ENCODE results near the gene MCRIP2. TPM values are rescaled to one million over a fixed set of nuclear protein-coding genes. Genes with fewer than 3 reads are reported as not detected.
A peak's percentile ranks its signal among the peaks of the same experiment; 100 is the strongest.

MCRIP2 gene
- total RNA-seq, 1 donor from 2014 or later = 40.4 TPM

DNA sequence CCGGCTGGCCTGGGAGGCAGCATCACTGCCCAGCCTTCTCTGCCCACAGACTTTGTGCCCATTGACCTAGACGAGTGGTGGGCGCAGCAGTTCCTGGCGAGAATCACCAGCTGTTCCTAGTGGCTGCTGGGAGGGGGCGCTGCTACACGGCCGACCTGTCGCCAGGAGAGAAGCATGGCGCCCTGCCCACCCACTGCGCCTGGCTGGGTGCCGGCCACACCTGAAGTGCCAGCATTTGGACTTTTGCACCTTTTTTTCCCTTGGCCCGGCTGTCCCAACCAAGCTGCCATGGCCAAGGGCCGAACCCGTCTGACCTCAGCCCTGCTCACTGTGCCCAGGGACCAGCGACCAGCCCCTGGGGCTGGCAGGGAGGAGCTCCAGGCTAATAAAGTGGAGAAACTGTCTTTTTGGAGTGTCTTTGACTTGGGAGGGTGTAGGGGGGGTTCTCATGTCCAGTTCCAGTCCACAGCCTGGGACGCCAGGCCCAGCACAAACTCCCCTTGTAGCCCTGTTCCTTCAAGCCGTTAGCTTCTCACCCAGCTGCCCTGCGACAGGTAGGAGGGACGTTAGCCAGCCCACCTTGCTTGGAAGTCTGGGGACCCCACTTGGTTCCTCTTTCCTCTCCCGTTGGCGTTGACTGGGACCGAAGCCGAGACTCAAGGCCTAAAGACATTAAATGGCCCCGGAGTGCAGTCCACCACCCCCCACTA is 6.6 kb downstream of the MCRIP2 start:
- DNase-seq (ENCODE audit: low spot score) = no peak

DNA sequence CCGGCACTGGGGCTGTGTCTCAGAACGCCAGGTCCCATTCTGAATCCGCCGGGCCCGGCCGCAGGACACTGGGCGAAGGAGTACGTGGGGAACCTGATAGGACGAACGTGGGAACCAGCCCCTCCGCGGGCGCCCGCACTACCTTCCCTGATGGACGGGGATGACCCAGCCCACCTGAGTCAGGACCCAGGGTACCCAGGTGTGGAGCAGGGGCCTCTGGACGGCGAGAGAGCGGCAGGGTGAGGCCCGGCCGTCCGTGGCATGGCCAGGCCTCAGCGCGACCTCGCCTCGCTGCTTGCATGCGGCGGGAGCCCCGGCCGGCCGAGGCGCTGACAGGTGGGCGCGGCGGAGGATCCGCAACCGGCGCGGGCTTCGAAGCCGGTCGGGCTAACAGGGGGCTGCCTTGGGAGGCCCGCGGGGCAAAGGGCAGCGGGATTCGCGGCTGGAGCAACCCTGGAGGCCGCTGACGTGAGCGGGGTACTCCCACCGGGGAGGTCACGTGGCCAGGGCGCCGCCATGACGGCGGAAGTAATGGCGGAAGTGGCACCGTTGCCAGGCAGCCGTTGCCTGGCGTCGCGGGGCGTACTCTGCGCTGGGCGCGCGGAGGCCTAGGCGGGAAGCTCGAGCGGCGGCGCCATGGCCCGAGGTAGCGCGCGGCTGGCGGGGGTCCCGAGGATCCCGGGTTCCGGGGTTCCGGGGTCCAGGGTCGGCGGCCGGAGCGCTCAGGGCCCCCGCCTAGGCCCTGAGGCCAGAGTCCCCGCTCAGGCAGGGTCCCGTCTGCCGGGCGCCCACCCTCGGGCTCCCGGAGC is 7.4 kb downstream of the MCRIP2 start, which contains the start of gene WDR90:
WDR90 (plus strand) TSS at position 585 of the 809 bp plus-strand sequence; CDS start at position 637, 52 bp downstream.
- peak; percentile 95 for DNase-seq (ENCODE audit: low spot score)

DNA sequence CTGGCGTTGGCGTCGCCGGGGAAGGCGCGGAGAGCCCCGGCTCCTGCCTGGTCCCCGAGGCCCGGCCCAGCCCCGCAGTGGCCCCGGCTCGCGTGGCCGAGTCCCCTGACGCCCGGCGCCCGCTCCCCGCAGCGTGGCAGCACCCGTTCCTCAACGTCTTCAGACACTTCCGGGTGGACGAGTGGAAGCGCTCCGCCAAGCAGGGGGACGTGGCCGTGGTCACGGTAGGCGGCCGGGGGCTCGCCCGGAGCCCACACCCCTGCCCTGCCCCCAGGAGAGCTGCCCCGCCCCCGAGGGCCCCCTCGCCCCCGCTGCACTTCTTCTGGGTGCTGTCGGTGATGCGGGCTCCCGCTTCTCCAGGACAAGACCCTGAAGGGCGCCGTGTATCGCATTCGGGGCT is 8.0 kb downstream of the MCRIP2 start:
- no peak for DNase-seq (ENCODE audit: low spot score)

DNA sequence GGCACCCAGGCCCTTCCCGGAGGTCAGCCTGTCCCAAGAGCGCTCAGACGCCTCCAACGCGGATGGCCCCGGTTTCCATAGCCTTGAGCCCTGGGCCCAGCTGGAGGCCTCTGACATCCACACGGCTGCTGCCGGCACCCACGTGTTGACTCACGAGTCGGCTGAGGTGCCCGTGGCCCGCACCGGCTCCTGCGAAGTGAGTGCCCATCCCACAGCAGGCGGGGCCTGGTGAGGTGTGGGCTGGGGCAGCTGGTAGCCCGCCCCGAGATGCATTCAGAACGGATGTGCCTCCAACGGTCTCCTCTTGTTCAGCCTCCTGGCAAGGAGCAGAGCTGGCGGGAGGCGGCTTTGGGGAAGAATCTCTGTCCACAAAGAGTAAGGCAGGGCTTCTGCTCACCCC is 10.2 kb downstream of the MCRIP2 start:
- no peak for DNase-seq (ENCODE audit: low spot score)

DNA sequence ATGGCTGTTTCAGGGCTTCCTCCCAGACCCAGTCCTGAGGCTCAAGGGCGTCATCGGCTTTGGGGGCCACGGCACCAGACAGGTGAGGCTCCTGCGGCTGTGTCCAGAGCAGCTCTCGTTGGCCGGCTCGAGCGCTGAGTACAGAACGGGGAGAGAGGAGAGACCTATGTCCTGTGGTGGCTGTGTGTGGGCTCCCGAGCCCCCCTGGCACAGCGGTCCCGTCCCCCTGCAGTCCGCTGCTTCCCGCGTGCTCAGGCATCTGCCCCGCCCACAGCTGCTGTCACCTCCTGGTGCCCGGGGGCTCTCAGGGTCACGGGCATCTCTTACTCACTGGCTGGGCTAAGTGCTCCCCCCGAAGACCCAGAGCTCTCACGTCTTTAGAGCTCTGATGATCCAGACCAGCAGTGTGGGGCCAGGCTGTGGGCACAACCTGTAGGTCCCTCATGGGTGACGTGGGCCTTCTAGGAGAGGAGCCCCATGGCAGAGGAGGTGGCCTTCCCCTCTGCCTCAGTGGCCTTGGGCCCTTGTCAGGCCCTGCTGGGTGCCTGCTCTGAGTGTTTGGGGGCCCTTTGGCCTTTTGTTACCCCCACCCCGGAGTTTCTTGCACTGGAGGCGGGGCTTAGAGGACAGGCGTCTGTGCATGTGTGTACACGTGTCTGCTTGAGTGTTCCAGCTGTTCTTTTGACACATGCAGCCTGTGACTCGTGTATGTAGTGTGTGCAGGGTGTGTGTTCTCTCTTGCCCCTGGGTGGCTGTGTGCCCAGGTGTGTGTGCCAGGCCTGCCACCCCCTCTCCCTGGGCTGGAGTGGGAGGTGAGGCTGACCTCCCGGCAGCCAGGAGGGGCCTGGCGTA is 11.1 kb downstream of the MCRIP2 start:
- no peak for DNase-seq (ENCODE audit: low spot score)

DNA sequence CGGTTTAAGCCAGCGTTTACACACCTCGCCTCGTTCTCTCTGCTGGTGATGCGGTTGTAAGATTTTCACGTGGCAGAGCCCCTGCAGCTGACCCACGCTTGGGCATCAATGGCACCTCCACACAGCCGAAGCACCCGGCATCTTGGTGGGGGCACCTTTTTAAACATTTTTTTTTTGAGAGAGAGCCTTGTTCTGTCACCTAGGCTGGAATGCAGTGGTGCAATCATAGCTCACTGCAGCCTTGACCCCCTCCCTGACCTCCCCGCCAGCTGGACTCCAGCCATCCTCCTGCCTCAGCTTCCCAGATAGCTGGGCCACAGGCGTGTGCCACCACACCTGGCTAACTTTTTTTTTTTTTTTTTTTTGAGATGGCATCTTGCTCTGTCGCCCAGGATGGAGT is 12.4 kb downstream of the MCRIP2 start:
- no peak for DNase-seq (ENCODE audit: low spot score)

DNA sequence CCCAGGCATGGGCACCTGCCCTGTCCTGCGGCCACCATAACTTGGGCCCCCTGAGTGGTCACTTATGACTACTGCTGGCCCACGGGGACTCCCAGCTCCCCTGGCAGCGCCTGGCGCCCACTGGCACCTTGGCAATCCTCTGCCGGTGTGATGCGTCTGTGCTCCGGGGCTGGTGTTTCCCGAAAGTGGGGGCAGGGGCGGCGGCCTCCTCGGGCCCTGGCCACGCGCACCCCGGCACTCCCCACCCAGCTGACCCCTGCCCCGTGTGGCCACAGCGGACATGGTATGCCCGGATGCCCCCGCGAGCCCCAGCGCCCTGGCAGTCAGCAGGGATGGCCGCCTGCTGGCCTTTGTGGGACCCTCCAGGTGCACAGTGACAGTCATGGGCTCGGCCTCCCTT is 15.9 kb downstream of the MCRIP2 start:
- DNase-seq (ENCODE audit: low spot score) = no peak

DNA sequence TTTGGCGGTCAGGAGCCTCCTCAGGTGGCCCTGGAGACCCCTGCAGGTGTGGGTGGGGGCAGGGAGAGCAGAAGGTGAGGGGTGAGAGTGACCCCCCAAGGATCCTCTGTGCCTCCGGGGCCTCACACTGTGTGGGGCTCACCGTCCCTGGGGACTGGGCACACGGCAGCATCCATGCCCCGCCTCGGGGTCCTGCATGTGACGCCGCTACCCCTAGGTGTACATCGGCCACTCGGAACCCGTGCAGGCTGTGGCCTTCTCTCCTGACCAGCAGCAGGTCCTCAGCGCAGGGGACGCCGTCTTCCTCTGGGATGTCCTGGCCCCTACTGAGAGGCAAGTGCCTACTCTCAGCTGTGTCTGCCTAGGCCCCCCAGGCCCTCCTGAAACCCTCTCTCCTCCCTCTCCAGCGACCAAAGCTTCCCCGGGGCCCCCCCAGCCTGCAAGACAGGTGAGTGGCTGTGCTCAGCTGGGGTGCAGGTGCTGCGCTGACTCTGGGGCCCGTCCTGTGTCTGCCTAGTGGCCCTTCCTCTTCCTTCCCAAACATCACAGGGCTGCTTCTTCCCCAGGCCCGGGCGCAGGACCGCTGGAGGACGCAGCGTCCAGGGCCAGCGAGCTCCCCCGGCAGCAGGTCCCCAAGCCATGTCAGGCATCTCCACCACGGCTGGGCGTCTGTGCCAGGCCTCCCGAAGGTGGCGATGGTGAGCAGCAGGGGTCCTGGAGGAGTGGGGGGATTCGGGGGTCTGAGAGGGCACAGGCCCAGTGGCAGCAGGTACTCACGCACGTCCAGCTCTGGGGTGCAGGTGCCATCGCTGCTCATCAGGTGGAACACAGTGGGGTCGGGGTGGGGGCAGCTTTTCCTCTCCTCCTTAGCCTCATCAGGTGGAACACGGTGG is 17.3 kb downstream of the MCRIP2 start:
- no peak for DNase-seq (ENCODE audit: low spot score)

DNA sequence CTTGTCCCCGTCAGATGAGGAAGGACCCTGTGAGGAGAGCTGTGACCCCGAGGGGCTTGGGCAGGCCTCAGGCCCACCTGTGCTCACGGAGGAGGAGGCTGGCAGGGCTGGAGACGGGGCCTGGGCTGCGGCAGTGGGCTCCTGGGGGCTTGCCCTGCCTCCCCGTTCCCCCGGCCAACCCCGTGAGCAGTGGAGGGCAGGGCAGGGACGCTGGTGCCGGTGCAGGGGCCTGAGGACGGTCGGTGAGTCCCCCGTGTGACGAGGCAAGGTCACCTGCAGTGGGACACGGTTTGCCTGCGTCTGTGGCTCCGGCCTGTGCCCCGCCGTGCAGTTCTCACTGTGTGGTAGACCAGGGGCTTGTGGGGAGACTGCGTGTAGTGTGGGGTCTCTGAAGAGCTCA is 18.0 kb downstream of the MCRIP2 start:
- no peak for DNase-seq (ENCODE audit: low spot score)

DNA sequence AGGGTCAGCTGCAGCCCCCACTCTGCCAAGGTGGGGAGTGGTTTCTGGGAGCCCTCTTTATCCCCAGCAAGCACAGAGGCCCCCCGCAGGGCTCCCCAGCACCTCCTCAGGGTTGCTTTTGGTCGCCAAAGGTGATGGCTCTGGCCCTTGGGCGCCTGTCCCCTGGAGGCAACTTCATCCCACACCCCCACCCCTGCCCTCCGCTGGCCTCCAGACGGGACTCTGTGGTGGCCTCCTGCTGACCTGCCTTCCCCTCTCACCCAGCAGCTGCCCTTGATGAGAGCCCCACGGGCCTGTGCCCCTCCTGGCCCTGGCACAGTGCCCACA is 18.5 kb downstream of the MCRIP2 start:
- no peak for DNase-seq (ENCODE audit: low spot score)

DNA sequence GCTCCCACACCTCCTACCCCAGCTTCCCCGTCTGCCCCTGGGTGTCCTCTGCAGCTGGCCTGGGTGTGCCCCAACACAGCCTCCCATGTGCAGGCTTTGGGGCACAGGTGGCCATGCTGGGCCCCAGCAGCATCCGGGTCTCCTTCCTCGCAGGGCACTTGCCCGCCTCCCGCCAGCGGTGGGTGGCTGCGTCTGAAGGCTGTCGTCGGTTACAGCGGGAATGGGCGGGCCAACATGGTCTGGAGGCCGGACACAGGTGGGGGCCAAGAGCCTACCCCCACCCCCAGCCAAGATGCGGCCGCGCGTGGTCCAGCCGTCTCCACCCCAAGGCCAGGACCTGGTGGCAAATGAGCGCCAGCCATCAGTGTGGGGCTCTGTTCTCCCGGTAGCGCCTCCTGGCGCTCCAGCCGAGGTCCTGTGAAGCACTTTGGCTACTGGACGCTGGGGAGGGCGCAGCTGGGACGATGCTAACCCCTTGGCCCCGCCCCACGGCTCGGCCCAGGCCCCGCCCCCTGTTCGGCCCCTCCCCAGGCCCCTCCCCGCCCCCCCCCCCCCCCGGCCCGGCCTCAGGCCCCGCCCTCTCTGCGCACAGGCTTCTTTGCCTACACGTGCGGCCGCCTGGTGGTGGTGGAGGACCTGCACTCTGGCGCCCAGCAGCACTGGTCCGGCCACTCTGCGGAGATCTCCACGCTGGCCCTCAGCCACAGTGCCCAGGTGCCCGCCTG is 19.0 kb downstream of the MCRIP2 start:
- peak; percentile 85 for DNase-seq (ENCODE audit: low spot score)

DNA sequence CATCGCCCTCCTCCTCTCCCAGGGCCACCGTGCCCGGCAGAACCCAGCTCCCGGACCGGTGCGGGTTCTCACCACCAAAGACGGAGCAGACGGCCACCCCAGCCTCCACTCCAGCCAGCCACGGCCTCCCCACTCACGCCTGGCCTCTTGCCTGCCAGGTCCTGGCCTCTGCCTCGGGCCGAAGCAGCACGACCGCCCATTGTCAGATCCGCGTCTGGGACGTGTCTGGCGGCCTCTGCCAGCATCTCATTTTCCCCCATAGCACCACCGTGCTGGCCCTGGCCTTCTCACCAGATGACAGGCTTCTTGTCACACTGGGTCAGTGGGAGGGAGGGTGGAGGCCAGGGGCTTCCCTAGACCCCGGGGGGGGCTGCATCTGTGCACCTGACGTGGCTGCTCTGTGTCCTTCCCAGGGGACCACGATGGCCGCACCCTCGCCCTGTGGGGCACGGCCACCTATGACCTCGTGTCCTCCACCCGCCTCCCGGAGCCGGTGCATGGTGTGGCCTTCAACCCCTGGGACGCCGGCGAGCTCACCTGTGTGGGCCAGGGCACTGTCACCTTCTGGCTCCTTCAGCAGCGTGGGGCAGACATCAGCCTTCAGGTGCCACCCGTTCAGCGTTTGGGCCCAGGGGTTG is 19.7 kb downstream of the MCRIP2 start:
- DNase-seq (ENCODE audit: low spot score) = no peak

DNA sequence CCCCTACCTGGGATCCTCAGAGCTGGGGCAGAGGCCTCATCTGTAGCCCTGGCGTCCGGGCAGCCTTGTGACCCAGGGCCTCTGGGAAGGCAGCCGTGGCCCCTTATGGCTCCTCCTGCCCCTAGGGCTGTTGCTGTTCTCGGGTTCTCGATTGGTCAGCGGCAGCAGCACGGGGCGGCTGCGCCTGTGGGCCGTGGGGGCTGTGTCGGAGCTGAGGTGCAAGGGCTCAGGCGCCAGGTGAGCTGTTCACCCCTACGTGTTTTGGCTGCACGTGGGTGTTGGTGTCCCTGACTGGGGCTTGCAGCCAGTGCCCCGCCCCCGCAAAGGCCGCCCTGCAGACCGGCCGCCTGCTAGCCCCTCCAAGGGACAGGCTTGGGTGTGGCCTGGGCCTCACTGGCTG is 20.5 kb downstream of the MCRIP2 start:
- DNase-seq (ENCODE audit: low spot score) = no peak

DNA sequence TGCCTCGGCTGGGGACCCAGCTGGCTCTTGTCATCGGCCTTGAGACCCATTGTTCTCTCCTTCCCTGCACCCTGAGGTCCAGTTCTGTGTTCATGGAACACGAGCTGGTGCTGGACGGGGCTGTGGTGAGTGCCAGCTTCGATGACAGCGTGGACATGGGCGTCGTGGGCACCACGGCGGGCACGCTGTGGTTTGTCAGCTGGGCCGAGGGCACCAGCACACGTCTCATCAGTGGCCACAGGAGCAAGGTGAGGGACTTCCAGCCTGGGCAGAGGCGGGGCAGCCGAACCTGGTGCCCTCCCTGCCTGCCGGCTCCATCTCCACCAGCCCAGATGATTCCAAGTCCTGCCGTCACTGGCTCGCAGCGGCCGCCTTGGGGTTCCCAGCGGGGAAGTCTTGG is 21.0 kb downstream of the MCRIP2 start:
- no peak for DNase-seq (ENCODE audit: low spot score)

DNA sequence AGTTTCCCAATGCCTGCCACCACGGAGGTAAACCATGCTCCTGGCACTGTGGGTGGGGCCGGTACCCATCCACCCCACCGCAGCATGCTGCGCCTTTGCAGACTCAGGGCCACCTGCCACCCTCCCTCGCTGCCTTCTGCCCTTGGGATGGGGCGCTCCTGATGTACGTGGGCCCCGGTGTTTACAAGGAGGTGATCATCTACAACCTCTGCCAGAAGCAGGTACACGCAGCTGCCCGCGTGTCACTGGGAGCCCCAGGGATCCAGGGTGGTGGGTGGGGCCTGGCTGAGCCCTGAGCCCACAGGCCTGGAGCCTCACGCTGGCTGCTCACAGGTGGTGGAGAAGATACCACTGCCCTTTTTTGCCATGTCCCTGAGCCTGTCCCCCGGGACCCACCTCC is 24.9 kb downstream of the MCRIP2 start:
- no peak for DNase-seq (ENCODE audit: low spot score)

DNA sequence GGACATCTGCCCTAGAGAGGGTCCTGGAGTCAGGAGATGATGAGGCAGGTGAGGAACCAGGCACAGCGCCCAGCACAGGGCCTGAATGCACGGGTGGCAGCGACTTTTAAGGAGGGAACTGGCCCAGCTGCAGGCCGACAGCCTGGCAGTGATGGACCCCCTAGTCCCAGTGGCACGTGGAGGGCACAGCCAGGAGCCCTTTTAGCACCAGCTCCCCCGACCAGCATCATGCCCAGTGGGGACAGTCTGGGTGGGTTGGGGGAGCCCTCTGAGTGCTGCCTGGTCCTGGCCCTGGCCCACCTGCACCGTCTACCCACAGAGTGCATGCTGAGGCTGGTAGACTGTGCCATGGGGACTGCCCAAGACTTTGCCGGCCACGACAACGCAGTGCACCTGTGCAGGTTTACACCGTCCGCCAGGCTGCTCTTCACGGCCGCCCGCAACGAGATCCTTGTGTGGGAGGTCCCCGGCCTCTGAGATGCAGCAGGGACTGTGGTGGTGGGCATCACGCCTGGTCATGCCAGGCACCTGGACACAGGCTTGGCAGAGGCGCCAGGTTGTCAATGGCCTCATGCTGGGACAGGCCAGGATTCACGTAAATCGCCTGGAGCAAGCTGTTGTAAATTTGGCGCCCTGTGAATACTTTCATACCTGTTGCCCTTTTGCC is 25.6 kb downstream of the MCRIP2 start:
- no peak for DNase-seq (ENCODE audit: low spot score)

DNA sequence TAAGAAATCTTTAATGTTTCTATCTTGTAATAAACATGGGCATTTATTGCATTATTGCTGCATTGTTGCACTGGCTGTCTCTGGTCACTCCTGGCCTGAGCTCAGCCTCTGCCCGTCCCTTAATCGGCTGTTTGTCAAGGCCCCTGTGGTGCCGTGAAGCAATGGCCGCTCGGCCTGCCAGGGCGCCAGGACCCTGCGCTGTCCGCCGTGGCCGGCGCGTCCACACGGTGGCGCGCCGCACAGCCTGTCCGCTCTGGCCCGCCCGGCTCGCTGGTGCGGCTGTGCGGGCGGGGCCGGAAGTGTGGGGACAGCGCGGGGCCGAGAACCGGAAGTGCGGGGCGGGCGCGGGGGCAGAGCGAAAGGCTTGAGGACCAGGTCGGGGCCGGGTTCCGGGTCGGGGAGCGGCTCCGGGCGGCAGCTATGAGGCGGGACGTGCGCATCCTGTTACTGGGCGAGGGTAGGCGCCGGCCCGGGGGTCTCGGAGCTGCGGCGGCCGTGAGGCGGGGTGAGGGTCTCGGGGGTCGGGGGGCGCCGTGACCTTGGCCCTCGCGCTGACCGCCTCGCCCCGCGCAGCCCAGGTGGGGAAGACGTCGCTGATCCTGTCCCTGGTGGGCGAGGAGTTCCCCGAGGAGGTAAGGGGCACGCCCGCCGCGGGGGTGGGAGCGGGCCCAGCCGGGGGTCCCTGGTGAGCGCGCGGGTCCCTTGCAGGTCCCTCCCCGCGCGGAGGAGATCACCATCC is 26.3 kb downstream of the MCRIP2 start, which contains the start of gene RHOT2:
RHOT2 (plus strand) TSS at position 353 of the 739 bp plus-strand sequence; CDS start at position 421, 68 bp downstream.
- DNase-seq (ENCODE audit: low spot score) = peak; percentile 95

DNA sequence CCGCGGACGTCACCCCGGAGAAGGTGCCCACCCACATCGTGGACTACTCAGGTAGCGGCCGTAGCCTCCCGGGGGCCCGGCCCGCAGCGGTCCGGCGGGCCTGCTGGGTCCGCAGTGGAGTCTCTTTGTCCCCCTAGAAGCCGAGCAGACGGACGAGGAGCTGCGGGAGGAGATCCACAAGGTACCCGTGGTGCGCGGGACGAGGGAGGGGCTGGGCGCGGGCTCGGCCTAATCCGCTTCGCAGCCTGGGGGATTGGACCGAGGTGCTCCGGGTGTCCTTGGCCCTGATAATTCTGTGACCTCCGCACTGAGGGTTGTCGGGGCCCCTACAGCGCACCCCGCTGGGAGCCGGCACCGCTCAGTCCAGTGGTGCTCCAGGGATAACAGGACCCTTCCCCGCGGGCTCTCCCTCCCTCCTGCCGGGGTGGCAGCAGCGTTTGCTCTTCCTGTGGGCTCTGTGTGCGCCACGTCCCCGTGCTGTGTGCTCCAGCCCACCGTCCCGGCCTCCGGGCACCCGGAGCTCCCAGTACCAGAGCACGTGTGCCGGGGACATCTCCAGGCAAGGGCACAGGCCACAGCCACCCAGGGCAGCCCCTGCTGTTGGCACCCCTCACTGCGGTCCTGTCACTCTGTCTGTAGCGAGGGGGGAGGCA is 27.0 kb downstream of the MCRIP2 start:
- no peak for DNase-seq (ENCODE audit: low spot score)

Data from ureter (tissue), 1 donor.